Activated naive CD4-positive, alpha-beta T cell treated with anti-CD3 and anti-CD28 coated beads, Interleukin-2, amount 50 U/mL, for 24 hours (primary cell): ENCODE results near the gene VPREB3.

Source experiments
- H3K27ac Mint-ChIP-seq: one replicate; pipeline ENCODE4 v1.8.0; 2021; ENCODE audit warnings: mild to moderate bottlenecking, mixed read lengths
- H3K27me3 Mint-ChIP-seq: one replicate; pipeline ENCODE4 v1.8.0; 2021; ENCODE audit warnings: mixed read lengths
- H3K36me3 Mint-ChIP-seq: one replicate; pipeline ENCODE4 v1.8.0; 2021; ENCODE audit warnings: mixed read lengths
- H3K4me1 Mint-ChIP-seq: one replicate; pipeline ENCODE4 v1.8.0; 2021; ENCODE audit warnings: mixed read lengths
- H3K4me3 Mint-ChIP-seq: one replicate; pipeline ENCODE4 v1.8.0; 2021; ENCODE audit warnings: mild to moderate bottlenecking, mixed read lengths
- H3K9me3 Mint-ChIP-seq: one replicate; pipeline ENCODE4 v1.8.0; 2021; ENCODE audit warnings: mixed read lengths

VPREB3 gene, protein sequence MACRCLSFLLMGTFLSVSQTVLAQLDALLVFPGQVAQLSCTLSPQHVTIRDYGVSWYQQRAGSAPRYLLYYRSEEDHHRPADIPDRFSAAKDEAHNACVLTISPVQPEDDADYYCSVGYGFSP

GRCh38 chr22:23754220-23754919, at the start of gene VPREB3:
VPREB3 (minus strand) TSS chr22:23754425; CDS start chr22:23754363, 62 bp downstream.
- Mint-ChIP-seq H3K9me3 (no peaks in the 10 kb centered on the region), H3K36me3 (no peaks in the 10 kb centered on the region), H3K4me3 (no peak within 1 kb of the TSS), H3K4me1 (peaks cover 11% of the 10 kb centered on the region), H3K27ac (no peak within 1 kb of the TSS), H3K27me3 (no peaks in the 10 kb centered on the region)

GRCh38 chr22:23803001-23803819, 49.0 kb upstream of the VPREB3 start:
- Mint-ChIP-seq H3K27me3 (no peaks in the 10 kb centered on the region), H3K9me3 (no peaks in the 10 kb centered on the region), H3K36me3 (peaks cover 18% of the 10 kb centered on the region), H3K27ac (no peak overlapping the region), H3K4me3 (no peak overlapping the region), H3K4me1 (no peaks in the 10 kb centered on the region)

GRCh38 chr22:23801886-23802377, 47.7 kb upstream of the VPREB3 start:
- Mint-ChIP-seq H3K4me3 (no peak overlapping the region), H3K9me3 (no peaks in the 10 kb centered on the region)

DNA sequence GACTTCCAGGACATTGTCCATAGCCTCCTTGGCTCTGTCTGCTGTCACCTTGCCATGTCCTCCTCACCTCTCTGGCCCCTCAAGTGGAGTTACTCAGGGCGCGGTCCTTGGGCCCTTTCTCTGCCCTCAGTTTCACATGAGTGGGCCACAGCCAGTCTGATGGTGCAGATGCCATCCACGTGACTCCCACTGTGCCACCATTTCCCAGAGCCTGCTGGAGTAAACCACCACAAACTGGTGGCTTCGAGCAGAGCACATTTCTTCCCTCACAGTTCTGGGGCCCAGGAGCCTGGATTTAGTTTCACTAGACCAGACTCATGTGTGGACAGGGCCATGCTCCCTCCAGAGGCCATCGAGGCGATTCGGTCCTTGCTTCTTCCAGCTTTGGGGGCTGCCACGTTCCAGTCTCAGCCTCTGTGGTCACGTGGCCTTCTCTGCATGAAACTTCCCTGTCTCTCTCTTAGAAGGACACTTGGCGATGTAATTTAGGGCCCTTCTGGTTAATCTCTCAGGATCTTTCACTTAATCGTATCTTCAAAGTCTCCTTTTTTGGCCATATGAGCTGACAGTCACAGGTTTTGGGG, 47.1 kb upstream of the VPREB3 start:
- no peaks in the 10 kb centered on the region for H3K9me3 Mint-ChIP-seq
- H3K4me3 Mint-ChIP-seq = no peak overlapping the region
- H3K36me3 Mint-ChIP-seq = peaks cover 18% of the 10 kb centered on the region
- no peaks in the 10 kb centered on the region for H3K27me3 Mint-ChIP-seq
- no peaks in the 10 kb centered on the region for H3K4me1 Mint-ChIP-seq
- H3K27ac Mint-ChIP-seq = no peak overlapping the region

More at GRCh38 chr22:23801886-23802377, 47.7 kb upstream of the VPREB3 start:
- Mint-ChIP-seq H3K4me1 (no peaks in the 10 kb centered on the region), H3K27me3 (no peaks in the 10 kb centered on the region), H3K27ac (no peak overlapping the region), H3K36me3 (peaks cover 19% of the 10 kb centered on the region)

GRCh38 chr22:23800297-23801237, 46.3 kb upstream of the VPREB3 start:
- no peaks in the 10 kb centered on the region for H3K4me1 Mint-ChIP-seq
- H3K4me3 Mint-ChIP-seq = no peak overlapping the region
- peaks cover 19% of the 10 kb centered on the region for H3K36me3 Mint-ChIP-seq
- H3K27me3 Mint-ChIP-seq = no peaks in the 10 kb centered on the region
- no peak overlapping the region for H3K27ac Mint-ChIP-seq
- no peaks in the 10 kb centered on the region for H3K9me3 Mint-ChIP-seq

GRCh38 chr22:23796461-23796860, 42.2 kb upstream of the VPREB3 start:
- no peak overlapping the region for H3K27ac Mint-ChIP-seq

DNA sequence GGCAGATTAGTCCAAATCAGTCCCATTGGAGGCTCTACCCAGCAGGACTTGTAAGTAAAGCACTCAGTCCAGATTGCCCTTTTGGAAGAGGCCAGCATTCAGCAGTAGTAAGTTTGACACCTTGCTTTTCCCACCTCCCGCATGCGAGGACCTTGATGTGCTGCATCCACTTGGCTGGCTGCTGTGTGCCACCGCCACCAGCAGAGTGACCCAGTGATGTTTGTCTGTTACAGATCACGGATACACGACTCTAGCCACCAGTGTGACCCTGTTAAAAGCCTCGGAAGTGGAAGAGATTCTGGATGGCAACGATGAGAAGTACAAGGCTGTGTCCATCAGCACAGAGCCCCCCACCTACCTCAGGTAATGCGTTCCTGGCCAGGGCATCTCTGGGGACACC, 39.1 kb upstream of the VPREB3 start:
- Mint-ChIP-seq H3K4me3 (no peak overlapping the region), H3K27ac (no peak overlapping the region), H3K9me3 (no peaks in the 10 kb centered on the region), H3K27me3 (no peaks in the 10 kb centered on the region), H3K4me1 (peaks cover 32% of the 10 kb centered on the region), H3K36me3 (peaks cover 6% of the 10 kb centered on the region)

More at GRCh38 chr22:23796461-23796860, 42.2 kb upstream of the VPREB3 start:
- no peaks in the 10 kb centered on the region for H3K27me3 Mint-ChIP-seq
- H3K9me3 Mint-ChIP-seq = no peaks in the 10 kb centered on the region
- H3K36me3 Mint-ChIP-seq = peaks cover 10% of the 10 kb centered on the region
- peaks cover 18% of the 10 kb centered on the region for H3K4me1 Mint-ChIP-seq
- no peak overlapping the region for H3K4me3 Mint-ChIP-seq

DNA sequence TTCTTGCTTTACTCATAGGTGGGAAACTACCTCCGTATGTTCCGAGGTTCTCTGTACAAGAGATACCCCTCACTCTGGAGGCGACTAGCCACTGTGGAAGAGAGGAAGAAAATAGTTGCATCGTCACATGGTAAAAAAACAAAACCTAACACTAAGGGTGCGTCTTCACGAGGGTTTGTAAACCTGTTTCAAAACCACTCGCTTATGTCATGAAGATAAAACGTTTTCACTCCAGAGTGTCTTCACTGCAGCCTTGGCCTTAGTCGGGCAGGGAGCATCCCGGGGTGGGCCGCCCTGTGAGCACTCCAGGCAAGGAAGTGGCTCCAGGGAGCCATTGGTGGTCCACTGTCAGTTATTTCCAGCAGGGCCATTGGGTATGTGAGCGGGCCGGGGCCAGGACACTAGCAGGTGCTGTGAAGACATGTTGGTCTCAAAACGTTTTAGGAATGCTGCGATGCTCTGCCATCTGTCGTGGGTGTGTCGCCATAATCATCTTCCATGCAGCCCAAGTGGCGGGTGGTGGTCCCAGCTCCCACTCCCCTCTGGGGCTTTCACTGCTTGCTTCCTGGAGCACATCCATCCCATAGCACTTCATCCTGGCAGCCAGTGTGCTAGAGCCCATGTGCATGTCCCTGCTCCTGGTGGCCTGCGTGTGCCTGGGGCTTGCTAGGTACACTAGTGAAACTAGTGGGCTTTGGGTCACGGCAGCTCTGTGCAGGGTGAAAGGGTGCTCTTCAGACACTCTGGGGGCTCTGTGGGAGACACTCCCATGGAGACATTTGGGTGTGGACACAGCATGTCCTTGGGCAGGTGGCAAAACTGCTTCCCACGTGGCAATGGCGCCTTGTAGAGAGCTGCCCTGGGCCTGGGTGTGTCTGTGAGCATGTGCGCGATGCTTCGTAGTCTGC, 37.8 kb upstream of the VPREB3 start:
- no peak overlapping the region for H3K27ac Mint-ChIP-seq
- H3K4me1 Mint-ChIP-seq = peaks cover 42% of the 10 kb centered on the region
- H3K4me3 Mint-ChIP-seq = no peak overlapping the region
- no peaks in the 10 kb centered on the region for H3K27me3 Mint-ChIP-seq
- H3K36me3 Mint-ChIP-seq = peaks cover 4% of the 10 kb centered on the region
- H3K9me3 Mint-ChIP-seq = no peaks in the 10 kb centered on the region

DNA sequence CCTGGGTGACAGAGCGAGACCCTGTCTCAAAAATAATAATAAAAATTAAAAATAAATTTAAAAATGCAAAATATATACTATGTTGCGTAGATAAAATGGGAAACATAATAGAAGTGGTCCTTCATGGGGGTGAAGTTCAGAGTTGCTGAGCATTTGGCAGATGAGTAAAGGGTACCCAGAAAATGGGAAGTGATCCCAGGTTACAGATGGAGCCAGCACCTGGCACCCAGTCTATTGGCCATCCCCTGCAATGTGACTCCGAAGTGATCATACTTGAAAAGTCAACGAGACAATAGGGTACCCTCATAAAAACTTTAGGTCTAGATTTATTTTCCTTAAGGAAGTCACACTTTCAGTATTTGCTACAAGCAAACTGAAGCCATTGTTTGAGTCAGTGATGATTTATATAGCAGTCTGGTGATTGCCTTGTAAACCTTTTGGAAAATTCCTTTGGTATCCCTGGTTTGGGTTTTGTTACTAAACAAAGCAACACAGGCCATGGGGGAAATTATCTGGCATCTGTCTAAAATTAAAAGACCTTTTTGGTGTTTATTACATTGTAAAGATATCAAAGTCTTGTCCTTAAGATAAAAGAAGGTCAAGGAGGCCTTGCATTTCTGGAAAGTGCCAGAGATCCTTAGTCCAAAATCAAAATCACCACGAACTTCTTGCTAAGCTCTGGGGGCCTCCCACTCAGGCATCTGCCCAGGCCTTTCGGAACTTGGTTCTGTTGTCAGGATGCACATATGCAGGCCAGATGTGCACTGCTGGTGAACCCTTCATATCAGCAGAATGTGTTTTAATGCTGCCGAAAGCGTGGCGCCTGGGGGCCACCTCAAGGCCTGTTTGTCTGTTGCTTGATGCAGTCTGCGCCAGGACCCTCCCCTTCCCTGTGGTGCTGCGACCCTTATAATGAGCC, 36.9 kb upstream of the VPREB3 start:
- no peaks in the 10 kb centered on the region for H3K9me3 Mint-ChIP-seq
- no peak overlapping the region for H3K27ac Mint-ChIP-seq
- no peak overlapping the region for H3K4me3 Mint-ChIP-seq
- H3K4me1 Mint-ChIP-seq = peaks cover 49% of the 10 kb centered on the region
- peaks cover 1% of the 10 kb centered on the region for H3K36me3 Mint-ChIP-seq
- no peaks in the 10 kb centered on the region for H3K27me3 Mint-ChIP-seq

- peak overlapping the region; percentile 42 for H3K4me3 Mint-ChIP-seq
- no peaks in the 10 kb centered on the region for H3K27me3 Mint-ChIP-seq
- H3K9me3 Mint-ChIP-seq = no peaks in the 10 kb centered on the region
- H3K4me1 Mint-ChIP-seq = peaks cover 51% of the 10 kb centered on the region
- no peaks in the 10 kb centered on the region for H3K36me3 Mint-ChIP-seq
- no peak overlapping the region for H3K27ac Mint-ChIP-seq
Measured at GRCh38 chr22:23789638-23790037, 35.4 kb upstream of the VPREB3 start.

GRCh38 chr22:23789121-23789520, 34.9 kb upstream of the VPREB3 start:
- Mint-ChIP-seq H3K4me1 (peaks cover 56% of the 10 kb centered on the region), H3K36me3 (no peaks in the 10 kb centered on the region), H3K27ac (no peak overlapping the region), H3K27me3 (no peaks in the 10 kb centered on the region), H3K9me3 (no peaks in the 10 kb centered on the region), H3K4me3 (peak overlapping the region; percentile 8)

DNA sequence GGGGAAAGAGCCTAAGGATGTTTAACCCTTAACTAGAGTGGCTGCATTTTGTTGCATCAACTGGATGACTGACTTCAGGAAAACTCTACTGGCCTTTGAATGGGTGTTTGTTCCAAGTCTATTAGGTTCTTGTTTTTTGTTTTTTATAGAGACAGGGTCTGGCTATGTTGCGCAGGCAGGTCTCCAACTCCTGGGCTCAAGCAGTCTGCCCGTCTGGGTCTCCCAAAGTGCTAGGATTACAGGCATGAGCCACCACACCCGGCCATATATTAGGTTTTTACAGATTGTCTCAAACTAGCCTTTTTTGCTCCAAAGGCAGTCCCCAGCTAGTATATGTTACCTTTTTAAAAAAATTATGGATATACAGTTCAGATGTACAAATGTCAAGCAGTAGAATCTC, 33.7 kb upstream of the VPREB3 start:
- Mint-ChIP-seq H3K9me3 (no peaks in the 10 kb centered on the region), H3K4me3 (peak overlapping the region; percentile 91), H3K4me1 (peaks cover 54% of the 10 kb centered on the region), H3K27me3 (no peaks in the 10 kb centered on the region), H3K27ac (peak overlapping the region; percentile 79), H3K36me3 (no peaks in the 10 kb centered on the region)

- H3K27ac Mint-ChIP-seq = peak overlapping the region; percentile 79
- H3K27me3 Mint-ChIP-seq = no peaks in the 10 kb centered on the region
- H3K36me3 Mint-ChIP-seq = no peaks in the 10 kb centered on the region
- peaks cover 50% of the 10 kb centered on the region for H3K4me1 Mint-ChIP-seq
- H3K4me3 Mint-ChIP-seq = peak overlapping the region; percentile 91
- no peaks in the 10 kb centered on the region for H3K9me3 Mint-ChIP-seq
Measured at GRCh38 chr22:23787600-23787896, 33.3 kb upstream of the VPREB3 start.
